ENCODE results near the gene ATAD3B.
"Not testable (repeated sequence)": the region's sequence is repeated elsewhere in the genome, so short reads cannot be mapped to it uniquely, and the experiment has no call there.

Gene ATAD3B

DNA sequence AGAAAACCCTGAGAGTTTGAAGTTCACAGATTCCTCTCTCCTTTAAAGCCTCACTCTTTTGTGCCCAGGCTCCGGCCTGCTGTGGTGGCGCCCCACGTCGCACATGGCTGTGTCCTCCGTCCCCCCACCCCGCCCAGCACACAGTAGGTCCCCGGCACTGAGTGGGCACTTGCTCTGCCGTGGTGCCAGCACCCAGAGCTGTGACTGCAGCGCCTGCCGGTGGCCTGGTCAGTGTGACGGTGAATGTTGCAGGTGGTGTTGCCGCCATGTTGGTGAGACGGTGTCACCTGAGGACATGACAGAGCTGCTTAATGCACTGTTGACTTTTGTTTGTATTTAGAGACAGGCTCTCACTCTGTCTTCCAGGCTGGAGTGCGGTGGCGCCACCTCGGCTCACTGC is 18.7 kb upstream of the ATAD3B start:
- DNase-seq = no peak

DNA sequence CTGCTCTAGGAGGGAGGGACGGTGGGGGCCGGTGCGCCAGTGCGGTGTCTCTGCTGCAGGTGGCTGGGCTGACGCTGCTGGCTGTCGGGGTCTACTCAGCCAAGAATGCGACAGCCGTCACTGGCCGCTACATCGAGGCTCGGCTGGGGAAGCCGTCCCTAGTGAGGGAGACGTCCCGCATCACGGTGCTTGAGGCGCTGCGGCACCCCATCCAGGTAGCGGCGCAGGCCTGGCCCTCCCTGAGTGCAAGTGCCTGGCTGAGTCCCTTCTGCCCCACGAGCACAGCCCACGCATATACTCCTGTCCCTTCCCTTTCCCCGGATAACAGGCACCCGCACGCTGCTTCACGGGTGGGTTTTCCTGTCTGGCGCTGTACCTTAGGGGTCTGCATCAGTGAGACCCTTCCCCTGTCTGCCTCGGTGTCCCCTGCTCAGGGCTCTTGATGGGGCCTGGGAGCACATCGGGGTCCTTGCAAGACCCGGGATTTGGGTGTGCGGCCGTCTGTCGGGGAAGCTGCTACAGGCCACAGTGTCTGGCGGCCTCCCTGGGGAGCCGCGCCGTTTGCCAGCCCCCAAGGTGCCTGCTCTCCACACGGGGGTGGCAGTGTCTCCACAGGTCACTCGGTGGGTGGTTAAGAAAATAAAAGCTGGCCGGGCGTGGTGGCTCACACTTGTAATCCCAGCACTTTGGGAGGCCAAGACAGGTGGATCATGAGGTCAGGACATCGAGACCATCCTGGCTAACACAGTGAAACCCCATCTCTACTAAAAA is 17.1 kb upstream of the ATAD3B start:
- not testable (repeated sequence) for DNase-seq

DNA sequence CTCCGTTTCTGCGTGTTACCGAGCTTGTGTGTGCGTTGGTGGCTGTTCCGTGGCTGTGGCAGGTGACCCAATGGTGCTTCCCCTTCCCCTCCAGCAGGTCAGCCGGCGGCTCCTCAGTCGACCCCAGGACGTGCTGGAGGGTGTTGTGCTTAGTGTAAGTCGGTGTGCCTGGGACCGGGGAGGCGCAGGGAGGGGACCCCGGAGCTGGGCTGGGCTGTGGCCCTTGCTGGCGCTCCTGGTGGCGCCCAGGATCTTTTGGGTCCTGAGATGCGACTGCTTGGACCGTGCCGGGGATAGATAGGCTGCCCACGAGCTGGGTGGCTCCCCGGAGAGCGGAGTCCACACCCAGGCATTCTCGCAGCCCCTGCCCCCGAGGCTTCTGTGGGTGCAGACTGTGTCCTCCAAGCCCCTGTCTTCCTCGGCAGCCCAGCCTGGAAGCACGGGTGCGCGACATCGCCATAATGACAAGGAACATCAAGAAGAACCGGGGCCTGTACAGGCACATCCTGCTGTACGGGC is 16.1 kb upstream of the ATAD3B start:
- no peak for DNase-seq

DNA sequence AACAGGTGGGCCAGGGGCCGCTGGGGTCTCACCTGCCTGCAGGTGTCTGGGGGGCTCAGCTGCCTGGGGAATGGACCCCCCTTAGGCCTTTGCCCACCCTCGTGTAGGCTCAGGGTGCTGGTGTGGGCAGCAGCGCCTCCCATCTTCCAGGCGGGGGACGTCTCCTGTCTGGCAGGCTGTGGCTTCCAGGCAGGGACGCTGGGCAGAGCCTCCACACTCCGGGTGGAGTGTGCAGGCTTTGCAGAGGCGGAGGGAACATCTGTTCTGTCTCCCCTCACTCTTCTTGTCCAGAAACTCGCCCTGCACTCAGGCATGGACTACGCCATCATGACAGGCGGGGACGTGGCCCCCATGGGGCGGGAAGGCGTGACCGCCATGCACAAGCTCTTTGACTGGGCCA is 15.6 kb upstream of the ATAD3B start:
- not testable (repeated sequence) for DNase-seq

DNA sequence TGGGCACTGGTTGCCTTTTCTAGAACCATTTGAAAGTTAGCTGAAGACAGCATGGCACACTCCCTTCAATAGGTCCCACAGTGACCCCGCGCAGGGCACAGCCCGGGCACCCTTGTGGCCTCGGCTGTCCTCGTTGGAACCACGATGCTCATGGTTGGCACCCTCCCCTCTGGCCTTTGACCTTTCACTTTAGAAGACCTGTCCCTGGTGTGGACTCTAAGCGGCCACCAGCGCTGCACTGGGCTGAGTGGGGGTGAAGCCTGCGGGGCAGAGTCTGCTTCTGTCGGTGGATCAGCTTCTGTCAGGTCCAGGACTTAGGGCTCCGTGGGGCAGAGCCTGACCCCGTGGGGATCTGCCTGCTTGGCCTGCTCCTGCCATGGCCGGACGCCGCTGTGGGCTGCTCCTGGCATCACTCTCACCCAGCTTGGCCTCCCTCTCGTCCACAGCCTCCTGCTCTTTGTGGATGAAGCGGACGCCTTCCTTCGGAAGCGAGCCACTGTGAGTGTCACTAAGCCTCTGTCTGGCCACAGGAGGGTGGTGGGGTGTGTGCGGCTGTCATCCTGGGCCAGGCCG is 14.8 kb upstream of the ATAD3B start:
- DNase-seq = not testable (repeated sequence)

DNA sequence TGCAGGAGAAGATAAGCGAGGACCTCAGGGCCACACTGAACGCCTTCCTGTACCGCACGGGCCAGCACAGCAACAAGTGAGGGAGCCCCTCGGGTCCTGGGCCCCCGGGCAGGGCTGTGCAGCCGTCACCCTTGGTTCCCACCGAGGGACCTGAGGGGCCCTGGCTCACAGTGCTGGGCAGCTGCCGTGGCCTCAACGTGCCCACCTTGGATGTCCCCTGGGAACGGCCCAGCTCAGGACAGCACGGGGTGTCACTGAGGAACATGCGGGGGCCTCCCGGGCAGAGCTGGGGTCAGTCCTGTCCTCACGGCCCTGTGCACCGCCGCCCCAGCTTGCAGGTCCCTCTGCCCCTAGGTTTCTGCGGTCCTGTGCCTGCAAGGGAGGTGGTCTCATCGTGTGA is 12.4 kb upstream of the ATAD3B start:
- not testable (repeated sequence) for DNase-seq

DNA sequence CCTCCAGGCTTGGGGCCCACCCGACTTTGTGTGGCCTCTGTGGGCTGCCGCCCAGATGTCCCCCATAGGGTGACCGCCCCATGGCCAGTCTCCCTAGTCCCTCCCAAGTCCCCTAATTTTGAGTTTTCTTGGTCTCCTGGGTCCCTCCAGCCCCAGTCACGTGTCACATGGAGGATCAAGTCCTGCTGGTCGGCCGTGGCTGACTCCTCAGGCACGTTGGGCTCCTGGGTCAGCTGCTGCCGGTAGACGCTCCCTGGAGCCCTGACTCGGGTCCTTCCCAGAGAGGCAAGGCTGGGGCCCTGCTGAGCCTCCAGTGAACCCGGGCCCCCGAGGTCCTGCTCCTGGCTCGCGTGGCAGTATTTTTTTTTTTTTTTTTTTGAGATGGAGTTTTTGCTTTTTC is 11.9 kb upstream of the ATAD3B start:
- not testable (repeated sequence) for DNase-seq

DNA sequence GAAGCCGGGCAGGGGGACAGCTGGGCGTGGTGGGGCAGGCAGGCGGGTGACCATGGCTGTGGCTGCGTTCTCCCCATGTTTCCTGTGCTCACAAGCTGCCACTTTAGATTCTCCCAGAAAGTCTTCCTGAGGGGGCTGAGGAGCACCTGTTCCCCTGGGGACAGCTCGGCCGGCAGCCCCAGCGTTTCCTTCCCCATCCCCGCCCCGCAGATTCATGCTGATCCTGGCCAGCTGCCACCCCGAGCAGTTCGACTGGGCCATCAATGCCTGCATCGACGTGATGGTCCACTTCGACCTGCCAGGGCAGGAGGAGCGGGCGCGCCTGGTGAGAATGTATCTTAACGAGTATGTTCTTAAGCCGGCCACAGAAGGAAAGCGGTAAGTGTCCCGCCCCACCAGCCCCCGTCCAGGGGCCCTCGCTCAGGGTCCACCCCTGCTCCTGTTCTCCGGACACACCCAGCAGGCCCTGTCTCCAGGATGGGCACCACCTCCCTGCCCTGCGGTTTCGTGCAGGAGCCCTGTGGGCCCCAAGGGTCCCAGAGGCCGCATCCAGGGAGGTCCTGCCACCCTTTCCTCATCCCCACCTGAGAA is 10.9 kb upstream of the ATAD3B start:
- no peak for DNase-seq

DNA sequence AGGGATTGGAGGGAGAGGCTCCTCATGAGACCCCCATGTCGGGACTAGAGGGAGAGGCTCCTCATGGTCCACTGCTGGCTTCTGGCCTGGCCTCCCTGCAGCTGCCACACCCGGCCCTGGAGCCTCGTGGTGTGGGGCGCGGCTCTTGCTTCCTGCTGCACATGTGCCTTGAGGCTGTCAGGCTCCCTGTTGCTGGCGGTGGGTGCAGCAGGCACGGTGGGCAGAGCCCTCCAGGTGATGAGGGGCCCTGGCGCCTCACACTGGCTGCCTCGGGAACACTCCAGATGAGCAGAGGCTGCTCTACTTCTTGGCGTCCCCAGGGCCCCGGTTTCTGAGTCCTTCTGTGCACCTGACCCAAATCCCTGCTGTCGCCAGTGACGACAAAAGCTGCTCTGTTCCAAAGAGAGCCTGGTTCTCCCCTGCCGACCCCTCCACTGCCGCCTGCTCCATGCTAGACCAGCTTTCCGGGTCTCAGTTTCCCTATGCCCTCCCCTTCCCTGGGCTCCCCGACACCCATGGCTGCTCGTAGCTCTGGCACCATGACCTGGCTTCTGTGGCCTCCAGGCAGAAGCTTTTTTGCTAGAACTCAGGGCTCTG is 9.7 kb upstream of the ATAD3B start:
- no peak for DNase-seq

DNA sequence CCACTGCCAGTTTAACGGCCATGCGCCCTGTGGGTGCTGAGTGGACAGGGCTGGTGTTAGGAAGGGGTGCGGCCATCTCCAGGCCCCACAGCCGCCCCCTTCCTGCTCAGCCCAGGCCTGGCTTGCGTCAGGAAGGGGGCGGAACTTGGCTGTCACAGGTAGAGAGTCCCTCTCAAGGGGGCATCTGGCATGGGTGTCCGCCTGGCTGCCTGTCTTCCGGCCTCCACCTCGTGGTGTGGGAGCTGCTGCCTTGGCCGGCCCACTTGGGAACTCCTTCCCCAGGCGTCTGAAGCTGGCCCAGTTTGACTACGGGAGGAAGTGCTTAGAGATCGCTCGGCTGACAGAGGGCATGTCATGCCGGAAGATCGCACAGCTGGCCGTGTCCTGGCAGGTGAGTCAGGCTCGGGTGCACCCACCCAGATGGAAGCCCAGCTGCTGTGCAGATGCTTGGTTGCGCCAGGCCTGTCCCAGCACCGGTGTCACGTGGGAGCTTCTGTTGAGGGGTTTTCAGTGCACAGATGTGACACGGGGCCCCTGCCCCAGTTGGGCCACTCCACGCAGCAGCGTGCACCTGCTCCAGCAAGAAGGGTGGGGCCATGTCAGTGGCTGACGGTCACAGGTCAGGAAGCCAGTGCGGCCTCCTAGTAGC is 9.1 kb upstream of the ATAD3B start:
- DNase-seq = no peak

DNA sequence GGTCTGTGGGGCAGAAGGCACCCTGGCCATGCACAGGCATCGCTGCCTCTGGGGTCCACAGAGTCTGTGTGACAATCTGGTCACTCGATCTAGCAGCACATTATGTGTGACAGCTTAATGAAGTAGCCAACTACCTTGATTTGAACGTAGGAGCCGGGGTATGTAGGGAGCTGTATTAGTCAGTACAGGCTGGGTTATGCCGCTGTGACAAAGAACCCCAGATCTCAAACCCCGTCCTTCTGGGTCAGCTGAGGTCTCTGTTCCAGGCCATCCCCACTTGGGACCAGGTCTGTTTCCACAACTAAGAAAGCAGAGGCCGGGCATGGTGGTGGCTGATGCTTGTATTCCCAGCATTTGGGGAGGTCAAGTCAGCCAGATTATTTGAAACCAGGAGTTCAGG is 8.3 kb upstream of the ATAD3B start:
- no peak for DNase-seq

DNA sequence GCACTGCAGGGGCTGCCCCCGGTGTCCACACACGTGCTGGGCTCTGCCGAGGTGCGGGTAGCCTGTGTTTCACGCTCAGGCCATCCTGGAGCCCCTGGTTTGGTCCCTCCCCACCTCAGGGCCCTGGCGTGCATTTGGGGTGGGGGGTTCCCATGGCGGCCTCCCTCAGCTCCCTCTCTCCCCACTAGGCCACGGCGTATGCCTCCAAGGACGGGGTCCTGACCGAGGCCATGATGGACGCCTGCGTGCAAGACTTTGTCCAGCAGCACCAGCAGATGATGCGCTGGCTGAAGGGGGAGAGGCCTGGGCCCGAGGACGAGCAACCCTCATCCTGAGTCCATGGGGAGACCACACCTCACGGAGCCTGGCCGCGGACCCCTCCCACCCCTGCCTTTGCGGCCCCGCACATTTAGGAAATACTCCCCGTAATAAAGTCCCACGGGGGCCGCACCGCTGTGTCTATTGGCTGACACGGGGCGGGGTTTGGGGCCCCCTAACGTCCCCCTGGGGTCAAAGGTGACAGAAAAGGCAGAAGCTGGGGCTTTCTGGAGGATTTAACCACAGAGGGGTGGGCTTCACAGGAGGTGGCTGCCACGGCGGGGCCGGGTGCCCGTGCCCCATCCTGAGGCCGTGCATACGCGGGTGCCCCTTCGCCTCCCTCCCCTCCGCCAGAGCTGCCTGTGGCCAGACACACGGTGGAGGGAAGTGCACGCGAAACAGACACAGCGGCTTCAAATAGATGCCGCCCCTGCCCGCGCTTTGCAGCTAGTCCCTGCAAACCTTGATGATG is 3.2 kb upstream of the ATAD3B start:
- not testable (repeated sequence) for DNase-seq

DNA sequence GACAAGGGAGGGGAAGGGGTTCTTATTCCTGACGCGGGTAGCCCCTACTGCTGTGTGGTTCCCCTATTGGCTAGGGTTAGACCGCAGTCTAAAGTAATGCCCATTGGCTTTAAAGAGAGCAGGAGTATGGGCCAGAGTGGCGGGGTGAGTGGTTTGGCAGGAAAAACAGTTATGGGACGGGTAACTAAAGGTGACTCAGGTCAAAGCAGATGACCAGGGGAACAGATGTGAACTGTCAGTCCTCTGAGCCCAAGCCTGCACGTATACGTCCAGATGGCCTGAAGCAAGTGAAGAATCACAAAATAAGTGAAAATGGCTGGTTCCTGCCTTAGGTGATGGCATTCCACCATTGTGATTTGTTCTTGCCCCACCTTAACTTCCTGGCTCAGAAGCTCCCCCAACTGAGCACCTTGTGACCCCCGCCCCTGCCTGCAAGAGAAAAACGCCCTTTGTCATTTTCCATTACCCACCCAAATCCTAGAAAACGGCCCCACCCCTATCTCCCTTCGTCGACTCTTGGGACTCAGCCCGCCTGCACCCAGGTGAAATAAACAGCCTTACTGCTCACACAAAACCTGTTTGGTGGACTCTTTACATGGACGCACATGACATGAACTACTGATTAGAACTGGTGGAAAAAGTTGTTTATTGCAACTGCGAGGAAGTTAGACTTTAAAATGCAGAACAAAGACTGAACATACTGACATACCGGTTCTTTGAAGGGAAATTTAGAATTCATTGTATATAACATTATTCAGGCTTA is 758 bp upstream of the ATAD3B start:
- DNase-seq = peak; percentile 19

DNA sequence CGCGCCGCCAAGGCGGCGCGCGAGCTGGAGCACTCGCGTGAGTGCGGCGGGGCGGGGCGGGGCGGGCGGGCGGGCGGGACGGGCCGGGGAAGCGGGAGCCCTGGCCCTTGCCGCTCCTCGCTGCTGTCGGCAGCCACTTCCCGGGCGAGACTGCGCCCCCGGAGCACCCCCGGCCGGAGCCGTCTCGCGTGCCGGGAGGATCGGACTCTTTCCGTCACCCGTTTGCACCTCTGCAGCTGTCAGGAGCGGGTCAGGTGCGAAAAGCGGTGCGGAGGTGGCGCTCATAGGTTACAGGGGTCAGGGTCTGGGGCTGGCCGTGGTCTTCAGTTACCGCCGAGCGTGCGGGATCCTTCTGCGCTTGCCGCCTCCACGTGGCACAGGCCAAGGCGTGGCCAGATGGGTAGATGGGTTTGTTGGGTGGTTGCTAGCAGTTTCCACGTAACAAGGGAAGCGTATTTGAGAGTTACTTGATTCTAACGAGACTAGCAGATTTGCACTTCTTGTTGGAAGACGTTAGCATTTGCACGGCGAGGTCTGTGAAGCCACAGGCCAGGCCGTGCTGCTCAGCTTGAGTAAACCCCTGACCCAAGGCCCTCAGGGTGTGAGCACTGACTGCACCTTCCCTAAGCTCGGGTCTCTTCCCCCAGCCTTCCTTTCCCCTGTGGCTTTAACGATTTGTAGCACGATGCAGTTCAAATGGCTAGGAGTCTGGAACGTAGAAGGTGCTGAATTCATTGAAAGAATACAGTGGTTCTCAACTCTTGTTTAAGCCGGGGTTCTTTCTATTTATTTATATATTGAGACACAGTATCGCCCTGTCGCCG is 700 bp downstream of the ATAD3B start:
- not testable (repeated sequence) for DNase-seq

DNA sequence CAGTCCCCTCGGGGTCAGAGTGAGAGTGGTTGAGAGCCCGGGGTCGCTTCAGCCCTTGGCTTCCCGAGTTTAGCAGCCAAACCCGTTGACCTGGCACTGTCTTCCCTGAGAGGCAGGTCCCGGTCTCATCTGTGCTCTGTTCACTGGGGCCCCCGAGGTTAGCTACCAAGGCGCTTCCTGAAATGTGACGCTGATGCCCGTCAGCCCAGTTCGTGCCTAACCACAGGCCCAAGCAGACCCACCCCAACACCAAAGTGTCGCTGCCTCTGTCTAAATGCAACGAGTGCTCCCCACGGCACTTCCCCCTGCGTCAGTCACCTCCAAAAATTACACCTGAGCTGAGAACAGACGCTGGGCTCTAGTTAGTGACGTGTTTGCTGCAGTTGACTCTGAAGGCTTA is 4.4 kb downstream of the ATAD3B start:
- DNase-seq = not testable (repeated sequence)

DNA sequence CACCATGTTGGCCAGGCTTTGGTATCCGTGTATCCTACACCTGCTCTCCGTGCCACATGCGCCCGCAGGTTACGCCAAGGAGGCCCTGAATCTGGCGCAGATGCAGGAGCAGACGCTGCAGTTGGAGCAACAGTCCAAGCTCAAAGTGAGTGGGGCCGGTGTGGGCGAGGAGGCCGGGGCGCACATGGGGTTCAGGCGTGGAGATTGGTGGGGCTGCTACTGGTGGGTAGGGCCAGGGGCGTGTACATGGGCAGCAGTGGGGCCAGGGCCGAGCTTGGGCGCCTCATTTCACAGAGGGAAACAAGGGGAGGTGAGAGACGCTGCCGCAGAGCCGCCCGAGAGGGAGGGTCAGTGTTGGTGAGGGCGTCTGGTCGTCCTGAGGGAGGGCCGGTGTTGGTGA is 5.6 kb downstream of the ATAD3B start:
- no peak for DNase-seq

DNA sequence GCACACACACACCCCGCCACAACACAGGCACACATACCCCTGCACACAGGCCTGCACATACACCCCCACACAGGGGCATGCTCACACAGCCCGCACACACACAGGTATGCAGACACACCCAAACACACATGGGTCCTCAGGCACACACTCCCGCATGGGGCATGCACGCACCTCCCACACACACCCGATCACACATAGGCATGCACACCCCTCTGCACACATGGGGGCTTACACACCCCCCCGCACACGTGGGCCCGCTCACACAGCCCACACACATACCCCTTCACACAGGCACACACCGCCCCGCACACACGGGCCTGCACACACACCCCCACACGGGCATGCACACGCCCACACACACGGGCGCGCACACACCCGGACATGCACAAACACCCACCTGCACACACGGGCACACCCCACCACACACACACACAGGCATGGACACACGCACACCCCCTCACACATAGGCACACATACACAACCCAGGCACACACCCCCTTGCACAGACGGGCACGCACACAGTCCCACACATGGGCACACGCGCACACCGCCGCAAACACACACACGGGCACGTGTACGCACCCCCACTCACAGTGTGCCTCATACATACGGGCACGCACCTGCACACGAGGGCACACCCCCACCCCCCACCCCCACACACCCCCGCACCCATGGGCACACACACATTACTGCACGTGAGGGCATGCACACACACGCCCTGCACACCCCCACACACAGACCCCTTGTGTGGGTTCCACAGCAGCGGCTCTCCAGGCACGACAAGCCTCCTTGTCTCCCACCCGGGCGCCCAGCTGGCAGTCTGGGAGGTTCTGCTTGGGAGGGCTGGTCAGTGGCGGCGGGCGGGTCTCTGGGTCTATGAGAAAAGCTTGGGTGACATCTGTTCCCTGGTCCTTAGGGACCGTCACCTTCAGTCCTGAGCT is 8.3 kb downstream of the ATAD3B start:
- no peak for DNase-seq

DNA sequence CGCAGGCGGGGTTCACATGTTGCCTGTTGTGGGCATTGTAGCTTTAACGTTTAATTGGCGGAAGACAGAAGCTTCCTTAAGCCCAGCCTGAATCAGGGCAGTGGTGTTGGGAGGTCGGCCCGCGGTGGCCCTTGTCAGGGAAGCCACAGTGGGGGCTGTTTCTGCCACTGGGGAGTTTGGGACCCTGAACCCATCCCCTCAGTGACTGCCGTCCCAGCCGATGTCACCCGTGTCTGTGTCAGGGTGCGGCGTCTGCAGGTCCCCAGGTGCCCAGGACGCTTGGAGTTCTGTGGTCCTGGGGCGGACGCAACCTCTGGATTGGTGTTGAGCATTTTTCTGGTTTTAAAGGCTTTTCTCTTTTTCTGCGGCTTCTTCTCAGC is 8.9 kb downstream of the ATAD3B start:
- not testable (repeated sequence) for DNase-seq

DNA sequence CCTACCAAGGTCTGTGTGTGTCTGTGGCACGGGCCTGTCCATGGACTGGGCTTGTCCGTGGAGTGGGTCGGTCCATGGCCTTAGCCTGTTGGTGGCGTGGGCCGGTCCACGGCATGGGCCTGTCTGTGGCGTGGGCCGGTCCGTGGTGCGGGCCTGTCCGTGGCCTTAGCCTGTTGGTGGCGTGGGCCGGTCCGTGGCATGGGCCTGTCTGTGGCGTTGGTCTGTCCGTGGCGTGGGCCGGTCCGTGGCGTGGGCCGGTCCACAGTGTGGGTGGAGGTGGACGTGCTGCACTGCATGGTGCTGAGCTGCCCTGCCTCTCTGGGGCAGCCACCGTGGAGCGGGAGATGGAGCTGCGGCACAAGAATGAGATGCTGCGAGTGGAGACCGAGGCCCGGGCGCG is 10.2 kb downstream of the ATAD3B start:
- not testable (repeated sequence) for DNase-seq

DNA sequence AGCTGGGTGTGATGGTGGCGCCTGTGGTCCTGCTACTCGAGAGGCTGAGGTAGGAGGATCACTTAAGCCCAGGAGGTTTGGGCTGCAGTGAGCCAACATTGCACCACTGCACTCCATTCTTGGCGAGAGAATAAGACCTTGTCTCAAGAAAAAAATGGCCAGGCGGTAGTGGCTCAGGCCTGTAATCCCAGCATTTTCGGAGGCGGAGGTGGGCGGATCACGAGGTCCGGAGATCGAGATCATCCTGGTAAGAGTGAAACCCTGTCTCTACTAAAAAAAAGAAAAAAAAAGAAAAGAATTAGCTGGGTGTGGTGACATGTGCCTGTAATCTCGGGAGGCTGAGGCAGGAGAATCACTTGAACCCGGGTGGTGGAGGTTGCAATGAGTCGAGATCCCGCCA is 11.3 kb downstream of the ATAD3B start:
- DNase-seq = no peak

Data from activated CD4-positive, alpha-beta T cell treated with anti-CD3 and anti-CD28 coated beads, Interleukin-10, Interleukin-2, amounts not matched to agents 100 ng/mL and 50 ng/mL, durations not matched to agents 16 hours and 8 hours (primary cell).